OCI-LY7 (cell line): ENCODE results near the gene TASP1.

Source experiments
- EZH2phosphoT487 ChIP-seq: fragments of 200-600 bp; sonication (generic); IDR thresholded peaks from 2 replicates; pipeline ENCODE4 v1.6.1; 2018; ENCODE audit warnings: low read depth, borderline replicate concordance, mild to moderate bottlenecking, mixed run types, antibody characterized with exemption, low read length, moderate library complexity, mixed read lengths
- TF ChIP-seq, protein P1 (sequence below): fragments of 200-600 bp; sonication (generic); conservative IDR thresholded peaks from 2 replicates; pipeline ENCODE4 v1.5.1; 2014; ENCODE audit warnings: mild to moderate bottlenecking, antibody characterized with exemption, low read length, moderate library complexity, mixed read lengths

GRCh38 chr20:13486694-13487093 is 152.0 kb downstream of the TASP1 start:
- TF ChIP-seq, protein P1, sequence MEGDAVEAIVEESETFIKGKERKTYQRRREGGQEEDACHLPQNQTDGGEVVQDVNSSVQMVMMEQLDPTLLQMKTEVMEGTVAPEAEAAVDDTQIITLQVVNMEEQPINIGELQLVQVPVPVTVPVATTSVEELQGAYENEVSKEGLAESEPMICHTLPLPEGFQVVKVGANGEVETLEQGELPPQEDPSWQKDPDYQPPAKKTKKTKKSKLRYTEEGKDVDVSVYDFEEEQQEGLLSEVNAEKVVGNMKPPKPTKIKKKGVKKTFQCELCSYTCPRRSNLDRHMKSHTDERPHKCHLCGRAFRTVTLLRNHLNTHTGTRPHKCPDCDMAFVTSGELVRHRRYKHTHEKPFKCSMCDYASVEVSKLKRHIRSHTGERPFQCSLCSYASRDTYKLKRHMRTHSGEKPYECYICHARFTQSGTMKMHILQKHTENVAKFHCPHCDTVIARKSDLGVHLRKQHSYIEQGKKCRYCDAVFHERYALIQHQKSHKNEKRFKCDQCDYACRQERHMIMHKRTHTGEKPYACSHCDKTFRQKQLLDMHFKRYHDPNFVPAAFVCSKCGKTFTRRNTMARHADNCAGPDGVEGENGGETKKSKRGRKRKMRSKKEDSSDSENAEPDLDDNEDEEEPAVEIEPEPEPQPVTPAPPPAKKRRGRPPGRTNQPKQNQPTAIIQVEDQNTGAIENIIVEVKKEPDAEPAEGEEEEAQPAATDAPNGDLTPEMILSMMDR, result no peak
- TF ChIP-seq EZH2phosphoT487, result no peak
